PC-3 (cell line): ENCODE measurements around the gene RABGAP1.

Experiments
- EZH2 ChIP-seq: fragments of 300-600 bp; sonication (generic); IDR thresholded peaks from one replicate; pipeline ENCODE4 v1.6.1; 2017; ENCODE audit warnings: antibody characterized with exemption, mild to moderate bottlenecking, low read length; ENCODE audit not compliant: unreplicated experiment
- EZH2phosphoT487 ChIP-seq: fragments of 300-600 bp; sonication (generic); IDR thresholded peaks from 2 replicates; pipeline ENCODE4 v1.6.1; 2018; ENCODE audit warnings: mild to moderate bottlenecking, antibody characterized with exemption, low read length, borderline replicate concordance
- TF ChIP-seq, protein P1 (sequence below): fragments of 300-600 bp; sonication (generic); conservative IDR thresholded peaks from 2 replicates; pipeline ENCODE4 v1.5.1; 2017; ENCODE audit warnings: antibody characterized with exemption, low read depth, mild to moderate bottlenecking, low read length

GRCh38 chr9:123028136-123028535 lies 87.3 kb downstream of the RABGAP1 start:
- TF ChIP-seq, protein P1, sequence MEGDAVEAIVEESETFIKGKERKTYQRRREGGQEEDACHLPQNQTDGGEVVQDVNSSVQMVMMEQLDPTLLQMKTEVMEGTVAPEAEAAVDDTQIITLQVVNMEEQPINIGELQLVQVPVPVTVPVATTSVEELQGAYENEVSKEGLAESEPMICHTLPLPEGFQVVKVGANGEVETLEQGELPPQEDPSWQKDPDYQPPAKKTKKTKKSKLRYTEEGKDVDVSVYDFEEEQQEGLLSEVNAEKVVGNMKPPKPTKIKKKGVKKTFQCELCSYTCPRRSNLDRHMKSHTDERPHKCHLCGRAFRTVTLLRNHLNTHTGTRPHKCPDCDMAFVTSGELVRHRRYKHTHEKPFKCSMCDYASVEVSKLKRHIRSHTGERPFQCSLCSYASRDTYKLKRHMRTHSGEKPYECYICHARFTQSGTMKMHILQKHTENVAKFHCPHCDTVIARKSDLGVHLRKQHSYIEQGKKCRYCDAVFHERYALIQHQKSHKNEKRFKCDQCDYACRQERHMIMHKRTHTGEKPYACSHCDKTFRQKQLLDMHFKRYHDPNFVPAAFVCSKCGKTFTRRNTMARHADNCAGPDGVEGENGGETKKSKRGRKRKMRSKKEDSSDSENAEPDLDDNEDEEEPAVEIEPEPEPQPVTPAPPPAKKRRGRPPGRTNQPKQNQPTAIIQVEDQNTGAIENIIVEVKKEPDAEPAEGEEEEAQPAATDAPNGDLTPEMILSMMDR: no peak
- TF ChIP-seq EZH2: no peak
- no peak for TF ChIP-seq EZH2phosphoT487
